NAMALWA (cell line): ENCODE data around the gene CRELD1.
"Not testable (repeated sequence)": the region's sequence is repeated elsewhere in the genome, so short reads cannot be mapped to it uniquely, and the experiment has no call there.

Source experiments
- DNase-seq: peaks from one replicate; pipeline ENCODE4 v3.0.0-alpha.2; 2015; ENCODE audit warnings: low spot score

CRELD1 gene

GRCh38 chr3:9934993-9935392 is 1.4 kb downstream of the CRELD1 start:
- DNase-seq = no peak

GRCh38 chr3:9935966-9936510 is 2.4 kb downstream of the CRELD1 start:
- DNase-seq = no peak

- no peak for DNase-seq
Measured at GRCh38 chr3:9937486-9938238, 4.0 kb downstream of the CRELD1 start.

GRCh38 chr3:9938966-9939365 is 5.3 kb downstream of the CRELD1 start:
- no peak for DNase-seq

- DNase-seq = not testable (repeated sequence)
Measured at GRCh38 chr3:9939906-9940305, 6.3 kb downstream of the CRELD1 start.

- no peak for DNase-seq
Measured at GRCh38 chr3:9940746-9941145, 7.1 kb downstream of the CRELD1 start.

- DNase-seq = no peak
Measured at GRCh38 chr3:9942164-9942563, 8.5 kb downstream of the CRELD1 start.

- DNase-seq = no peak
Measured at GRCh38 chr3:9942934-9943690, 9.5 kb downstream of the CRELD1 start.

GRCh38 chr3:9944271-9944670 is 10.6 kb downstream of the CRELD1 start:
- no peak for DNase-seq

GRCh38 chr3:9945358-9945757 is 11.7 kb downstream of the CRELD1 start:
- DNase-seq = no peak

- peak; percentile 35 for DNase-seq
Measured at GRCh38 chr3:9946112-9947024, 12.7 kb downstream of the CRELD1 start.

- no peak for DNase-seq
Measured at GRCh38 chr3:9947025-9947995, 13.7 kb downstream of the CRELD1 start.

GRCh38 chr3:9948586-9948985 is 15.0 kb downstream of the CRELD1 start:
- DNase-seq = no peak

GRCh38 chr3:9949115-9949514 is 15.5 kb downstream of the CRELD1 start:
- DNase-seq = no peak

- DNase-seq = no peak
Measured at GRCh38 chr3:9949626-9950025, 16.0 kb downstream of the CRELD1 start.

GRCh38 chr3:9951126-9951525 is 17.5 kb downstream of the CRELD1 start:
- no peak for DNase-seq

- DNase-seq = no peak
Measured at GRCh38 chr3:9951598-9951961, 17.9 kb downstream of the CRELD1 start.

- no peak for DNase-seq
Measured at GRCh38 chr3:9951962-9952805, 18.6 kb downstream of the CRELD1 start, which contains the start of gene PRRT3. TSS of gene PRRT3 (minus strand) at chr3:9952408. CDS start at chr3:9950115, 2,293 bp downstream.

- no peak for DNase-seq
Measured at GRCh38 chr3:9955067-9955502, 21.5 kb downstream of the CRELD1 start.
